ENCODE measurements around the gene TMEM98. TPM values are rescaled to one million over a fixed set of nuclear protein-coding genes. Genes with fewer than 3 reads are reported as not detected.

TMEM98 gene
- total RNA-seq, 1 donor = 128 TPM

- no peak for TF ChIP-seq CTCF (IDR thresholded peaks at IDR 0.05; ENCODE audit: insufficient read depth, low read depth, low read length)
- DNase-seq (ENCODE audit: low read depth) = peak; percentile 16
- no peak overlapping the region for H3K4me3 ChIP-seq (ENCODE audit: low read depth, low read length)
Measured at GRCh38 chr17:32907583-32907982, 20.4 kb upstream of the TMEM98 start.

DNA sequence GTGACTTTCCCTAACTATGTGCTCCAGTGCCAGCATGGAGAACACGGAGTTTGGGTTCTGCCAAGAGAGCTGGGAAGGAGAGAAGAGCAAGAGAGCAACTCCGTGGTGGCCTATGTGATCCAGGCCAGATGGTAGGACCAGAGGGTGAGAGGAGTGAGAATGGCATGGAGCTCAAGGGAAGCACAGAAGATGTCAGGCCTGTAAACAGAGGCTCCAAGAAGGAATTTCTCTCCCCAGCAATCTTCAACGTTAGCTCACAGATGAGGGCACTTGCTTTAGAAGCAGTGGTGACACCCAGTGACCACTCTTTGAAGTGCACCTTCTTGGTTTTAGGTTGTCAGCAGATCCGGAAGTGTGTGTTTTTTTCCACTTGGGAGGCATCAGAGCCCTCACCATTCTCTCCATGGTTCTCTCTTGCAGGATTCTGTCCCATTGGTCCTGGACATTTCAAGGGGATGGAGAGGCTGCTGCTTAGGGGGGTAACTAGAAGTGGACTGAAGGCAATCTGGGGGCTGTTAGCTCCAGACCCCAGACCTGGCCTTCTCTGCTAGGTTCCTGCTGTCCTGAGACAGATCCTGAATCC, 18.1 kb upstream of the TMEM98 start:
- no peak overlapping the region for H3K4me3 ChIP-seq (ENCODE audit: low read depth, low read length)
- DNase-seq (ENCODE audit: low read depth) = peak; percentile 89
- peak; percentile 86 for TF ChIP-seq CTCF (IDR thresholded peaks at IDR 0.05; ENCODE audit: insufficient read depth, low read depth, low read length)

DNA sequence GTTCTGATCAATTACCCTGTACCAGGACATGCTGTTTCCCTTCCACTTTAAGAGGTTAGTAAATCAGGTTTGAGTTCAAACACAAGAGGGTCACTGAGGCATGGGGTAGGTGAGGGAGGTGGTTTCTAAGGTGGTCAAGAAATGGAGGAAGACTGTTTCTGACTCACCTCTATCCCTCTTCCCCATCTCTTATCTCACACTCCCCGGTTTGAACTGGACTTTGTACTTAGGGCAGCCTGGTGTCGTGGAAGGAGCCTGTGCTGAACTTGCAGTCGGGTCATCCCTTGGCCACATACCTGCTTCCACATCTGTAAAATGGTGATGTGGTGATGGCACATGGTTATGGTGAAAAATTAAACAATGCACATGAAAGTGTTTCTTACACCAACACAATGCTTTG, 17.2 kb upstream of the TMEM98 start:
- no peak for DNase-seq (ENCODE audit: low read depth)
- no peak for TF ChIP-seq CTCF (IDR thresholded peaks at IDR 0.05; ENCODE audit: insufficient read depth, low read depth, low read length)
- H3K4me3 ChIP-seq (ENCODE audit: low read depth, low read length) = no peak overlapping the region

- H3K4me3 ChIP-seq (ENCODE audit: low read depth, low read length) = peak overlapping the region; percentile 16
- peak; percentile 87 for DNase-seq (ENCODE audit: low read depth)
- TF ChIP-seq CTCF (IDR thresholded peaks at IDR 0.05; ENCODE audit: insufficient read depth, low read depth, low read length) = peak; percentile 29
Measured at GRCh38 chr17:32912218-32912897, 15.6 kb upstream of the TMEM98 start.

- no peak overlapping the region for H3K4me3 ChIP-seq (ENCODE audit: low read depth, low read length)
- TF ChIP-seq CTCF (IDR thresholded peaks at IDR 0.05; ENCODE audit: insufficient read depth, low read depth, low read length) = no peak
Measured at GRCh38 chr17:32913593-32913992, 14.4 kb upstream of the TMEM98 start.

DNA sequence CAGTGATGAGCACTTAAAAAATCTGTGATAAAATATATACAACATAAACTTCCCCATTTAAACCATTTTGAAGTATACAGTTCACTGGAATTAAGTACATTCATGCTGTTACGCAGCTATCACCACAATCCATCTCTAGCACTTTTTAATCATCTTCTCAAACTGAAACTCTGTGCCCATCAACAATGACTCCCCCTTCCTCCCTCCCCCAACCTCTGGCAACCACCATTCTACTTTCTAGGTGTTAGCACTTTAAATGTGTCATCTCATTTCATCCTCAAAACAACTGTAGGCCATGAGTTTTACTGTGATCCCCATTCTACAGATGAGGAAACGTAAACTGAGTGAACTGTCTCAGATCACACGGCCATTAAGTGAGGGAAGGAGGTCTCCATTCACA, 13.8 kb upstream of the TMEM98 start:
- no peak for TF ChIP-seq CTCF (IDR thresholded peaks at IDR 0.05; ENCODE audit: insufficient read depth, low read depth, low read length)
- DNase-seq (ENCODE audit: low read depth) = no peak
- H3K4me3 ChIP-seq (ENCODE audit: low read depth, low read length) = no peak overlapping the region

More at GRCh38 chr17:32913593-32913992, 14.4 kb upstream of the TMEM98 start:
- no peak for DNase-seq (ENCODE audit: low read depth)

Measured in fibroblast of villous mesenchyme (primary cell).